ENCODE measurements around the gene CABLES1.

Gene CABLES1

DNA sequence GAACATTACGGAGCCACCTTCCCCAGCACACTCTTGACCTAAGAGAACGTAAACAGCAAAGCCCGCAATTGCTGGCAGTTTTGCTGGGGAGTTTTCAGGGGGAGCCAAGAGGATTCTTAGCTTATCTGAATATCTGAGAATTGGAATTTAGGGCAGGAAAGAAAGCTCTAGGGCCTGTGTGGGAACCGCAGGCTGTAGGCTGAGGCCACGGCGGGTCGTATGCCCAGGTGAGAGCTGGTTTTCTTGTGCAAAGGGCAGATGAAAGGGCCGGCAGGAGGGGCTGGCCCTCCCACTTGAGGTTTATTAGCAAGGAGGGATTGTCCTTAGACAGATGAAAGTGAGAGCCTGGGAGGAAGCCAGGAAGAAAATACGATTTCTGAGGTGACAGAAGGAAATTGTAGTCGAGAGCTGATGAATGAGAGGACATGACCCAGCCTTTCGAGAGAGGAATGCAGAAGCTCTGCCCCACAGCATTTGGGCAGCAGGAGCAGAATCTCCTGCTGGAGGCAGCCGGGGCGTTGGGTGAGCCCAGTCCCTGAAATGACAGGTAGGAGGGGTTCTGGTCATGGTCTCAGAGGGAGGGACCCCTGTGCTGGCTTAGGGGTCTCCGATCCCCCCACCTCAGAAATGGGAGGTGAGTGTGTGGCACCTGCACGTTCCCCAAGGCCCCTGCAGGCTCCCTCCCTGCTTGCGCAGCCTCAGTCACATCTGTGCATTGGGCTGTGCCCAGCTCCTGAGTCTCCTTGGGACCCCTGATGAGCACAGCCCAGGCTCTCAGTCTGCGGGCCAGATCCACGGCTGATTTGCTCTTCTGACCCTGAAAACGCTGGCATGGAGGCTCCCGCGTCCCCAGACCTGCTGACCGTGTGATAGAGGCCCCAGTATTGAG, 61.1 kb downstream of the CABLES1 start:
- FAIRE-seq, result no peak

GRCh38 chr18:23198217-23198845, 63.0 kb downstream of the CABLES1 start:
- FAIRE-seq, result no peak

- no peak for FAIRE-seq
Observed at GRCh38 chr18:23200756-23201155, 65.5 kb downstream of the CABLES1 start.

- FAIRE-seq, result no peak
Observed at GRCh38 chr18:23201741-23202140, 66.5 kb downstream of the CABLES1 start.

GRCh38 chr18:23203891-23204432, 68.7 kb downstream of the CABLES1 start:
- no peak for FAIRE-seq

GRCh38 chr18:23204589-23205235, 69.4 kb downstream of the CABLES1 start:
- no peak for FAIRE-seq

- no peak for FAIRE-seq
Observed at GRCh38 chr18:23205980-23206379, 70.7 kb downstream of the CABLES1 start.

DNA sequence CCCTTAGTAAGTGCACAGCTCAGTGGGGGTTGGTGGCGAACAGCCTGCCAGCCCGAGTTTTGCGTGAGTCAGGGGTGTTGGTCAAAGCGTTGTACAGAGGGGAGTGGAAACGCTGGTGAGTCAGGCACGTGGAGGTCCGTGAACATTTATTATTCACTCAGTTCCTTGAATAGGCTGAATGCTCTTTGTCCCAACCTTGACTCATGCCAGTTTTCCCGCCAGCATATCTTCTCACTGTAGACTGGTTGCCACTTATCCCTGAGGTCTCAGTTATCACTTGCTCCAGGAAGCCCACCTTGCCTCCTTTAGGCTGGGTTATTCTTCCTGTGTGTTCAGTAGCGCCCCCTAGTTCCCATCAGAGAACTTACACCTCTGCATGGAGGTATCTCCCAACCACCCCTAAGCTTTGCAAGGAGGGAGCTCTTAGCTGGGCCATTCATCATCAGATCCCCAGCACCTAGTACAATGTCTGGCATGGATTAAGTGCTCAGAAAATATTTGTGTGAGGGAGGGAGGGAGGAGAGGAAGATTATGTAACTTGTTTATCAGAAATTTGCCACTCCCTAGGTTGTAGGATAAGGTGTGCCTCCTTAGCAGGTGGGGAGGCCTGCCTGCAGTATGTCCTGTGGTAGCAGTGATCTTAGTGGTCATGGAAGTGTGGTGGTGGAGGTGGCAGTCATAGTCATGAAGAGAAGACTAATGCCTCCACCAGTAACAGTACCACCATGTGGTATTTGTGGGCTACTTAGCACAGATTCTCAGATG, 72.1 kb downstream of the CABLES1 start:
- no peak for FAIRE-seq

DNA sequence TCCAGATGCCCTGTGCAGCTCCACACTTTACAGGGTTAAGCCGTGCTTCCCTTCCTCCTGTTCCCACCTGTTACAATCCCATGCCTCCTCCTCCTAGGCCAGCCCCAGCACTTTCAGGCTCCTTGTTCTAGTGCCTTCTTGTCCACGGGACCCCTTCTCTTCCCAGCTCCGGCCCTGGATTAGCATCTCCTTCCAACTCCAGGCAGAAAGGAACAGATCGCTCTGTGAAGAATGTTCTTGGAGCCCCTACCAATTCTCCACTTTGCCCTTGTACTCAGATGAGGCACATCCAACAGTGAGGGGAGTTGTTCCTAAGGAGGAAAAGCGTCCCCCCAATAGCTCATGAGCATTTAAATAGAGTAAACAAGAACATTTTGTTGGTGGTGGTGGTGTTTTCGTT, 72.7 kb downstream of the CABLES1 start:
- no peak for FAIRE-seq

DNA sequence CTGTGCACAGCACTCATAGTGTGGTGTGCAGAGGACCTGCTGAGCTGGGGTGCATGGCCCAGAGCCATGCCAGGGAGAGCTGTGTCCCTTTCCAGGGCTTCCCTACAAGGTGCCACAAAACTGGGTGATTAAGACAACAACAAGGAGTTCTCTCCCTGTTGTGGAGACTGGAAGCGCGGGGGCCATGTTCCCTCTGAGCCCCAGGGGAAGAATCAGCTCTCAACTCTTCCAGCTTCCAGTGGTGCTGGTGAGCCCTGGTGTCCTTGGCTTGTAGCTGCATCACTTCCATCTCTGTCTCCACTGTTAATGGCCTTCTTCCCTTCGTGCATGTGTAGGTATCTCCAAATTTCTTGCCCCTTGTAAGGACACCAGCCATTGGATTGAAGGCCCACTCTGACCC, 73.3 kb downstream of the CABLES1 start:
- FAIRE-seq, result no peak

GRCh38 chr18:23209031-23209430, 73.7 kb downstream of the CABLES1 start:
- FAIRE-seq, result no peak

- FAIRE-seq, result no peak
Observed at GRCh38 chr18:23209796-23210195, 74.5 kb downstream of the CABLES1 start.

GRCh38 chr18:23210526-23210925, 75.2 kb downstream of the CABLES1 start:
- FAIRE-seq, result no peak

GRCh38 chr18:23211146-23211545, 75.9 kb downstream of the CABLES1 start:
- no peak for FAIRE-seq

- no peak for FAIRE-seq
Observed at GRCh38 chr18:23212161-23212560, 76.9 kb downstream of the CABLES1 start.

GRCh38 chr18:23213200-23213599, 77.9 kb downstream of the CABLES1 start:
- no peak for FAIRE-seq

- FAIRE-seq, result no peak
Observed at GRCh38 chr18:23217781-23218180, 82.5 kb downstream of the CABLES1 start.

DNA sequence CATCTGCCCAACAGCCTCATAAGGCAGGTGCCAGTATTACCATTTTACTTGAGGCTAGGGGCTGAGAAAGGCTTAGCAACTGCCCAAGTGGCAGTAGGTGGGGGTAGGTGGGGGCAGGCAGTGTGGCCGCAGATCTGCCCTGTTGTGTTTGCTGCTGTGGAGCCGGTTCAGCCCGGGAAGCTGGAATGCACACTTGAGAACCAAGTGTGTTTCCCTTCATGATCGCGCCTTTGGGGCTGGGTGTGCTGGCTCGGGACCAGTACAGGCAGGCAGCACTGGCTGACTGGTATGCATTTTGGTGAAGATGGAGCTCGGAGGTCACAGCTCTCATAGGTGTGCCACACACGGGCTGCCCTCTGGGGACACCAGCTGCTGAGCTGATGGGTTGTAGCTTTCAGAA, 85.1 kb downstream of the CABLES1 start:
- no peak for FAIRE-seq

DNA sequence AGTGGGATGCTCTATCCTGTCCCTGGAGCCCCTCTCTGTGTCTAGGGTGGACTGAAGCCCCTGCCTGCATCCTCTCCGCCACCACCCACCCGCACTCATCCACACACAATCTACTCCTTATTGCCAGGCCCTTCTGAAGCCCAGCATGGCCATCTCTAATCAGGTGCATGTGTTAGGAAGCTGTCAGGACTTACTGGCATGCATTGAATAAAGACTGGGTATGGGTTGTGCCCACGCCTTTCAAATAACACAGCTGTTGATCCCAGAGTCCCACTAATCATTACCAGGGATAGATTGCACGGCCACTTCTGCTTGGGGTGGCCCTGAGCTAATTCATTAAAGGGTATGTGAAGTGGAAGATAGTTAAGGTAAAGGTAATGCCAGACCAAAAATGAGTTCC, 88.4 kb downstream of the CABLES1 start:
- FAIRE-seq, result no peak

- FAIRE-seq, result no peak
Observed at GRCh38 chr18:23225503-23225902, 90.2 kb downstream of the CABLES1 start.

DNA sequence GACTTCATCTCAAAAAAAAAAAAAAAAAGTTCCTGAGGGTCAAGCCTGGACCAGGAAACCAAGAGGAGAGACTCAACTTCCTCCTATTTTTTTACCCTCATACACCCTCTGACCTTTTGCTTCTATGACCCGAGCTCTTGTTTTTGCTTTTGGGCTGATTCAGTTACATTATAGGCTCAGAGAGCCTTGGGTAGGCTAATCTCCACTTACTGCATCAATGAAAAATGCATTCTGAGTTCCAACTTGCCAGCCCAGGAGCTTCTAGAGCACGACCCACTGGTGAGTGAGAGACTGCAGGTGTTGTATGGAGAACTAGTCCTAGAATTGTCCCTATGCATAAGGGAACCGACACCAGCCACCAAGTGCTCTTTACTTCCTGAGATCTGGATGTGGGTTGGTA, 91.1 kb downstream of the CABLES1 start:
- no peak for FAIRE-seq

- FAIRE-seq, result no peak
Observed at GRCh38 chr18:23226930-23227725, 91.8 kb downstream of the CABLES1 start.
